Endodermal cell (in vitro differentiated cells): ENCODE data around the gene SEZ6L. TPM values are rescaled to one million over a fixed set of nuclear protein-coding genes. Genes with fewer than 3 reads are reported as not detected.

Source experiments
- DNase-seq: peaks from one replicate; pipeline ENCODE4 v3.0.0-alpha.2; 2017
- H3K27ac ChIP-seq: 2 replicates; pipeline ENCODE4 v1.5.1; 2013; ENCODE audit warnings: mild to moderate bottlenecking, low read depth, low read length, moderate library complexity
- H3K27me3 ChIP-seq: 2 replicates; pipeline ENCODE4 v1.6.1; 2013; ENCODE audit warnings: mild to moderate bottlenecking, low read length, moderate library complexity; ENCODE audit not compliant: insufficient read depth, control insufficient read depth, poor library complexity, severe bottlenecking
- H3K36me3 ChIP-seq: 2 replicates; pipeline ENCODE4 v1.7.0; 2013; ENCODE audit warnings: mild to moderate bottlenecking, low read length, moderate library complexity; ENCODE audit not compliant: control insufficient read depth, insufficient read depth
- H3K4me1 ChIP-seq: one replicate; pipeline ENCODE4 v1.7.0; 2013; ENCODE audit warnings: low read length; ENCODE audit not compliant: control insufficient read depth, insufficient read depth
- H3K4me3 ChIP-seq: 2 replicates; pipeline ENCODE4 v1.5.1; 2013; ENCODE audit warnings: mild to moderate bottlenecking, low read length, moderate library complexity
- H3K9ac ChIP-seq: 2 replicates; pipeline ENCODE4 v1.6.1; 2013; ENCODE audit warnings: mild to moderate bottlenecking, low read length, moderate library complexity; ENCODE audit not compliant: poor library complexity, severe bottlenecking; ENCODE audit errors: extremely low read depth
- H3K9me3 ChIP-seq: 2 replicates; pipeline ENCODE4 v1.6.1; 2013; ENCODE audit warnings: mild to moderate bottlenecking, low read length, moderate library complexity; ENCODE audit not compliant: control insufficient read depth
- H3K27ac Mint-ChIP-seq: 2 replicates; pipeline ENCODE4 v1.8.0; 2020; ENCODE audit warnings: mixed read lengths
- H3K27me3 Mint-ChIP-seq: 2 replicates; pipeline ENCODE4 v1.8.0; 2021; ENCODE audit warnings: mild to moderate bottlenecking, mixed read lengths; ENCODE audit not compliant: insufficient read depth
- H3K36me3 Mint-ChIP-seq: 2 replicates; pipeline ENCODE4 v1.8.0; 2020; ENCODE audit warnings: low read depth, mixed read lengths
- H3K4me1 Mint-ChIP-seq: 2 replicates; pipeline ENCODE4 v1.8.0; 2020; ENCODE audit warnings: mixed read lengths
- H3K4me3 Mint-ChIP-seq: 2 replicates; pipeline ENCODE4 v1.8.0; 2020; ENCODE audit warnings: mild to moderate bottlenecking, moderate library complexity, mixed read lengths
- H3K9me3 Mint-ChIP-seq: 2 replicates; pipeline ENCODE4 v1.8.0; 2020; ENCODE audit warnings: mild to moderate bottlenecking, mixed read lengths
- WGBS, 2 experiments: methylation state at CpG; one replicate each; pipeline versions ENCODE4 v1.1.5 to v1.1.7; 2013; ENCODE audit warnings: missing lambda C conversion rate in 2 of 2, mixed read lengths in 1 of 2; ENCODE audit not compliant: insufficient coverage in 1 of 2, insufficient read length in 1 of 2; 5-methylcytosine and 5-hydroxymethylcytosine counted together
- total RNA-seq, 2 donors: library from RNA; stranded (reverse); fragmentation: NEBNext Ultra II Directional in 1 of 2; extraction: Animal tissue kit (Norgen Biotek cat#: 25700) in 1 of 2; gene quantifications; 2 replicates in 1 of 2; 3 replicates in 1 of 2; pipeline ENCODE4 v1.2.1, GENCODE V29; 2021
- TF ChIP-seq, protein P1 (sequence below): fragments of 200-600 bp; sonication (generic); conservative IDR thresholded peaks from 2 replicates; pipeline ENCODE4 v1.5.0; 2021; ENCODE audit warnings: antibody characterized with exemption, mild to moderate bottlenecking

The SEZ6L gene
- total RNA-seq, 2 donors from 2014 or later: 32.1 to 39.4 TPM

DNA sequence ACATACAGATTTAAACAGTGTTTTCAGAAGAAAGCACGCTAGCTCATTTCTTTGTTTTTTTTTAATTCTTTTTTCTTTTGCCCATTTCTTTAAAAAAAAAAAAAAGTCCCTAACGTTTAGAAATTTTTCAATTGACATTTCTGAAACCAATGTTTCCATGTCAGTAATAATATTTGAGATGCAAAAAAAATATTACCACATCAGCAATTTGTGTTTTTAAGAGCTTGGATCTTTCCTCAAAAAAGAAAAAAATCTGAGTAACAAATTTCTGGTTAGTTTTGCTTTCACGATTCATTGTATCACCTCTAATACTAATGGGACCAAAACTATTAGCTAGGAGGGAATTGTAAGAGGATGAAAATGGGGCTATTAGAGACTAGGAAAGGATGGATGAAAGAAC lies 219.9 kb downstream of the SEZ6L start:
- no peak overlapping the region for H3K27ac Mint-ChIP-seq
- Histone ChIP-seq H3K36me3 (no peaks in the 10 kb centered on the region), H3K27ac (no peak overlapping the region), H3K9ac (no peak overlapping the region), H3K9me3 (no peaks in the 10 kb centered on the region), H3K4me1 (peaks cover 3% of the 10 kb centered on the region), H3K4me3 (no peak overlapping the region), H3K27me3 (no peaks in the 10 kb centered on the region)
- no peak for DNase-seq
- H3K4me1 Mint-ChIP-seq: peaks cover 5% of the 10 kb centered on the region
- no peaks in the 10 kb centered on the region for H3K9me3 Mint-ChIP-seq
- H3K4me3 Mint-ChIP-seq: no peak overlapping the region
- WGBS, 2 experiments: 95% methylated on average over 2 of the region's 3 CpGs; no CpG with 5 or more reads in 1 of the 2 experiments
- no peaks in the 10 kb centered on the region for H3K36me3 Mint-ChIP-seq
- TF ChIP-seq, protein P1, sequence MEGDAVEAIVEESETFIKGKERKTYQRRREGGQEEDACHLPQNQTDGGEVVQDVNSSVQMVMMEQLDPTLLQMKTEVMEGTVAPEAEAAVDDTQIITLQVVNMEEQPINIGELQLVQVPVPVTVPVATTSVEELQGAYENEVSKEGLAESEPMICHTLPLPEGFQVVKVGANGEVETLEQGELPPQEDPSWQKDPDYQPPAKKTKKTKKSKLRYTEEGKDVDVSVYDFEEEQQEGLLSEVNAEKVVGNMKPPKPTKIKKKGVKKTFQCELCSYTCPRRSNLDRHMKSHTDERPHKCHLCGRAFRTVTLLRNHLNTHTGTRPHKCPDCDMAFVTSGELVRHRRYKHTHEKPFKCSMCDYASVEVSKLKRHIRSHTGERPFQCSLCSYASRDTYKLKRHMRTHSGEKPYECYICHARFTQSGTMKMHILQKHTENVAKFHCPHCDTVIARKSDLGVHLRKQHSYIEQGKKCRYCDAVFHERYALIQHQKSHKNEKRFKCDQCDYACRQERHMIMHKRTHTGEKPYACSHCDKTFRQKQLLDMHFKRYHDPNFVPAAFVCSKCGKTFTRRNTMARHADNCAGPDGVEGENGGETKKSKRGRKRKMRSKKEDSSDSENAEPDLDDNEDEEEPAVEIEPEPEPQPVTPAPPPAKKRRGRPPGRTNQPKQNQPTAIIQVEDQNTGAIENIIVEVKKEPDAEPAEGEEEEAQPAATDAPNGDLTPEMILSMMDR: no peak
- no peaks in the 10 kb centered on the region for H3K27me3 Mint-ChIP-seq

DNA sequence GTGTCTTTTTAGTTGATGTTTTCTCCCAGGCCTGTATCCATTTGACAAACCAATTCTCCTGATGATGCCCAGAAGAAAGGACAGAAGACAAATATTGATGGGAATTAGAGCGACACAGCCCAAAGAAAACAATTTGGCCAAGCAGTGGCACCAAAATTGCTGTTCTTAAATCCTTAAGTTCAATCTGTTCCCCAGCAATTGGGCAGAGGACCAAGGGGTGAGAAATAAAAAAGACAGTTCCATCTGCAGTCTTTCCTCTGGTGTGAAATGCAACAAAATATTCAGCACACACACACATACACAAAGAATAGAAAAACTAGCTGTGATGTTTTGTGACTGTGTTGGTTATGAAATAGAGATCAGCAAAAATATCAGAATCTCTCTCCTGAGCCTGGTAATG lies 221.8 kb downstream of the SEZ6L start:
- Histone ChIP-seq H3K9me3 (no peaks in the 10 kb centered on the region), H3K27ac (no peak overlapping the region), H3K9ac (no peak overlapping the region), H3K36me3 (no peaks in the 10 kb centered on the region), H3K4me3 (no peak overlapping the region), H3K4me1 (no peaks in the 10 kb centered on the region), H3K27me3 (no peaks in the 10 kb centered on the region)
- H3K4me3 Mint-ChIP-seq: no peak overlapping the region
- H3K4me1 Mint-ChIP-seq: peaks cover 5% of the 10 kb centered on the region
- TF ChIP-seq, protein P1: no peak
- H3K9me3 Mint-ChIP-seq: no peaks in the 10 kb centered on the region
- no peaks in the 10 kb centered on the region for H3K36me3 Mint-ChIP-seq
- 92 to 100% methylated on average over 1 of the region's 1 CpG for WGBS, 2 experiments
- H3K27me3 Mint-ChIP-seq: no peaks in the 10 kb centered on the region
- no peak overlapping the region for H3K27ac Mint-ChIP-seq
- DNase-seq: no peak

DNA sequence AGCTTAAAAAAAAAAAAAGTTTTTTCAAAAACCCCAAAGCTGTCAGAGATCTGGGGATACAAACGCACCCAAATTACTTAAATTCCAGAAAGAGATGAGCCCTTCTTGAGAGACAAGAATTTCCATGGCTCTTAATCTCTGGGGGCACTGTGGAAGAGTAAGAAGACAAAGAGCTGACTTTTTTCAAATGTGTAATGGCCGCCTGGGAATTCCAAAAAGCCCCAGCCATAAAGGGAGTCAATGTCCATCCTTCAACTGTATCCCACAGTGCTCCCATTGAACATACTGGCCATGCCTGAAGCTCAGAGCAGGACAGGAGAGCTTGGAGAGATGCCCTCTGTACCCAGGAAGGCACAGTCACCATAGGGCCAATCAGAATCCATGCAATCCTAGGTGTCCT lies 222.4 kb downstream of the SEZ6L start:
- no peaks in the 10 kb centered on the region for H3K4me1 ChIP-seq
- no peaks in the 10 kb centered on the region for H3K9me3 ChIP-seq
- H3K27me3 ChIP-seq: no peaks in the 10 kb centered on the region
- no peaks in the 10 kb centered on the region for H3K36me3 Mint-ChIP-seq
- no peak overlapping the region for H3K27ac ChIP-seq
- no peaks in the 10 kb centered on the region for H3K27me3 Mint-ChIP-seq
- peaks cover 5% of the 10 kb centered on the region for H3K4me1 Mint-ChIP-seq
- H3K36me3 ChIP-seq: no peaks in the 10 kb centered on the region
- H3K4me3 ChIP-seq: no peak overlapping the region
- no peak overlapping the region for H3K4me3 Mint-ChIP-seq
- WGBS, 2 experiments: 68 to 91% methylated on average over 2 of the region's 2 CpGs
- no peak overlapping the region for H3K9ac ChIP-seq
- DNase-seq: no peak
- H3K27ac Mint-ChIP-seq: no peak overlapping the region
- H3K9me3 Mint-ChIP-seq: no peaks in the 10 kb centered on the region
- TF ChIP-seq, protein P1: no peak
